Mammary epithelial cell (primary cell): ENCODE measurements around the gene RAD52.

ENCODE experiments used
- CTCF ChIP-seq, 2 donors: IDR thresholded peaks in 1 of 2; conservative IDR thresholded peaks in 1 of 2; 2 replicates each; pipeline ENCODE4 v1.5.1; 2011 to 2012; ENCODE audit warnings: inconsistent platforms in 2 of 2, low read length in 2 of 2, mild to moderate bottlenecking in 2 of 2, control low read depth in 1 of 2, low read depth in 1 of 2; ENCODE audit not compliant: insufficient read depth in 1 of 2; ENCODE audit errors: extremely low read depth in 1 of 2
- EZH2 ChIP-seq: IDR thresholded peaks from 2 replicates; pipeline ENCODE4 v1.6.1; 2012; ENCODE audit warnings: low read length, inconsistent platforms, borderline replicate concordance

GRCh38 chr12:906062-906585 is 43.4 kb downstream of the RAD52 start:
- TF ChIP-seq CTCF (conservative IDR thresholded peaks at IDR 0.05 in 1 of 2, IDR thresholded peaks at IDR 0.05 in 1 of 2; ENCODE audit: extremely low read depth in 1 of 2, insufficient read depth in 1 of 2, low read depth in 1 of 2, low read length in 2 of 2) (no peak), EZH2 (no peak)
